ENCODE results near the gene GVQW3.

The GVQW3 gene

GRCh38 chr11:76380977-76381719, at the start of gene GVQW3, which contains the start of gene THAP12:
TSS of gene GVQW3 (plus strand) at chr11:76381323. CDS start at chr11:76381829, 506 bp downstream.
TSS of gene THAP12 (minus strand) at chr11:76381132. CDS start at chr11:76380836, 296 bp downstream.
- DNase-seq (ENCODE audit: low read depth) = peak; percentile 97

GRCh38 chr11:76334826-76335389, 46.2 kb upstream of the GVQW3 start:
- no peak for DNase-seq (ENCODE audit: low read depth)

DNA sequence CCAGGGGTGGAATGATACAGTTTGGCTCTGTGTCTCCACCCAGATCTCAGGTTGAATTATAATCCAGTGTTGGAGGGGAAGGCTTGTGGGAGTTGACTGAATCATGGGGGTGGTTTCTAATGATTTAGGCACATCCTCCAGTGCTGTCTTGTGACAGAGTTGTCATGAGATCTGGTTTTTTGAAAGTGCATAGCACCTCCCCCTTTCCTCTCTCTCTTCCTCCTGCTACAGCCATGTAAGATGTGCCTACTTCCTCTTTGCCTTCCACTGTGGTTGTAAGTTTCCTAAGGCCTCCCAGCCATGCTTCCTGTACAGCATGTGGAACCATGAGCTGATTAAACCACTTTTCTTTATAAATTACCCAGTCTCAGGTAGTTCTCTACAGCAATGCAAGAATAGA, 45.3 kb upstream of the GVQW3 start:
- no peak for DNase-seq (ENCODE audit: low read depth)

GRCh38 chr11:76336597-76336996, 44.5 kb upstream of the GVQW3 start:
- DNase-seq (ENCODE audit: low read depth) = no peak

- no peak for DNase-seq (ENCODE audit: low read depth)
Observed at GRCh38 chr11:76337469-76337868, 43.7 kb upstream of the GVQW3 start.

GRCh38 chr11:76337923-76338322, 43.2 kb upstream of the GVQW3 start:
- no peak for DNase-seq (ENCODE audit: low read depth)

- DNase-seq (ENCODE audit: low read depth) = no peak
Observed at GRCh38 chr11:76339221-76339620, 41.9 kb upstream of the GVQW3 start.

- DNase-seq (ENCODE audit: low read depth) = no peak
Observed at GRCh38 chr11:76347466-76347865, 33.7 kb upstream of the GVQW3 start.

GRCh38 chr11:76348348-76348747, 32.8 kb upstream of the GVQW3 start:
- no peak for DNase-seq (ENCODE audit: low read depth)

DNA sequence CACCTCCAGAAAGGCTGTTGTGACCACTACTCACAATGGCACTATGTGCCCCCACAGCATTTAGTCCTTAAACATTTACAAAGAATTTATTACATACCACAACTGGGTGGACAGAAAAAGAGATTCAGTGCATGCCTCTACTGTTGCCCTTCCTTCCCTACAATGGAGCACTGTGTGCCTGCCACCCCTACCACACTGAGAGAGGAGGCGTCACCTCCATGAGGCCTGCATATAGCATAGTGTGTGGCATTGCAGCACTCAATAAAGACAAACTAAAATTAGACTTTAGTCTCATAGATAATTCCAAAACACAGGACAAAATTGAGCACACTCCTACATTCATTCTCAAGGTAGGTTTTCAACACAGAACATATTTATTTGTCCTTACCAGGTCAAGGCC, 26.0 kb upstream of the GVQW3 start:
- DNase-seq (ENCODE audit: low read depth) = no peak

DNA sequence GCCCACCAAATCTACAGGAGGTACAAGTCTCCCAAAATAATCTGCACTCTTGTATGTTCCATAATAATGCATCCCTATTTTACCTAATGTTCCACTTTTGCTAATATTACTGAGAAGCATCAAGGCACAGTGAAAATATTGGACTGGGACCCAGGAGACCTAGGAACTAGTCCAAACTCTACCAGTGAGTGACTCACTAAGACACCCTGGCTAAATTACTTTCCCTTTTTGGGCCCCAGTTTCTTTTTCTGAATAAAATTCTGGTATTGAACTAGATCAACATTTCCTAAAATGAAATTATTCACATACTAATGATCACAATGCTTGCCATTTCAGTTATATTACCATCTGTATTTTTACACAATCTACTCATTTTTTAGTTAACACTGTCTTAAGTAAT, 19.7 kb upstream of the GVQW3 start:
- no peak for DNase-seq (ENCODE audit: low read depth)

DNA sequence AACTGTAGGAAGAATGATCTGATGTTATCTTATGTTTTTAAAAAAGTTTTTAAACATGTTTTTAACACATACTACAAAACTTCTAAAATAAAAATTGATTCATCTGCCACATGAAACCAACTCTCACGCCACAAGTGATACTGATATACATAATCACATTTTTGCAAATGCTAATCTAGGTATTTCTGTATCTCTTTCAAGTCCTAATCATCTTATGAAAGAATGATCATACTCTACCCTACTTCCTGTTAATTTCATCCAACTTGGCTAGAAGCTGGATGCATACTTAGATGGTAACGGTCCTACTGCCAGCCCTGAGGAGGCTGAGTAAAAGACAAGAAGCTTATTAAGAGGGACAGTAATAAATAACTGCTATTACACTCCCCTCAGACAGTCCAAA, 19.3 kb upstream of the GVQW3 start:
- DNase-seq (ENCODE audit: low read depth) = no peak

GRCh38 chr11:76362716-76363115, 18.4 kb upstream of the GVQW3 start:
- DNase-seq (ENCODE audit: low read depth) = no peak

DNA sequence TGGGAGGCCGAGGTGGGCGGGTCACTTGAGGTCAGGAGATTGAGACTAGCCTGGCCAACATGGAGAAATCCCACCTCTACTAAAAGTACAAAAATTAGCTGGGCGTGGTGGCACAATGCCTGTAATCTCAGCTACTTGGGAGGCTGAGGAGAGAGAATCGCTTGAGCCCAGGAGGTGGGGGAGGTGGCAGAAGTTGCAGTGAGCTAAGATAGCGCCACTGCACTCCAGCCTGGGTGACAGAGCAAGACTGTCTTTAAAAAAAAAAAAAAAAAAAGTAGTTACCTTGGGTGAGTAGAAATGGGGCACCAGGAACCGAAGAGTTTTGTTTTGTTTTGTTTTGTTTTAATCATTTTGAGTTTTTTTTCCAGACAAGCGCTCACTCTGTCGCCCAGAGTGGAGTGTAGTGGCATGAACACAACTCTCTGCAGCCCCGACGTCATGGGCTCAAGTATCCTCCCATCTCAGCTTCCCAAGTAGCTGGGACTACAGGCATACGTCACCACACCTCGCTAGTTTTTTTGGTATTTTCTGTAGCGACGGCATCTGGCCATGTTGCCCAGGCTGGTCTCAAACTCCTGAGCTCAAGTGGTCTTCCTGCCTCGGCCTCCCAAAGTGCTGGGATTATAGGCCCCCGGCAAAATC, 16.0 kb upstream of the GVQW3 start:
- DNase-seq (ENCODE audit: low read depth) = no peak

GRCh38 chr11:76368490-76368889, 12.6 kb upstream of the GVQW3 start:
- DNase-seq (ENCODE audit: low read depth) = no peak

DNA sequence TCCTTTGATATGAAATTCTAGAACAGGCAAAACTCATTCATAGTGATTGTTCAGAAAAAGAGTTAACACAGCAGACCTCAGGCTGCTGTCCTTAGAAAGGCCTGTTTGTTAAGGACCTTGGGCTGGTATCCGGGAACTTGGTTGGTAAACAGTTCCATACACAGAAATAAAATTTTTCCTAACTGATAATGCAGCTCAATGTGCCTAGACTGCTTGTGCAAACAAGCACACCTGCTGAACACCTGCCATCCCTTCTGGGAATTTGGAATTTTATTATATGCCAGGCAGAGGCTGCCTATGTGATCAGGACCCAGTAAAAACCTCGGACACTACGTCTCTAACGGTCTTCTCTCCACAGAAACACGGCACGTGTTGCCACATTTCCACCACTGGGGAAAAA, 11.7 kb upstream of the GVQW3 start:
- no peak for DNase-seq (ENCODE audit: low read depth)

- no peak for DNase-seq (ENCODE audit: low read depth)
Observed at GRCh38 chr11:76371170-76371569, 10.0 kb upstream of the GVQW3 start.

DNA sequence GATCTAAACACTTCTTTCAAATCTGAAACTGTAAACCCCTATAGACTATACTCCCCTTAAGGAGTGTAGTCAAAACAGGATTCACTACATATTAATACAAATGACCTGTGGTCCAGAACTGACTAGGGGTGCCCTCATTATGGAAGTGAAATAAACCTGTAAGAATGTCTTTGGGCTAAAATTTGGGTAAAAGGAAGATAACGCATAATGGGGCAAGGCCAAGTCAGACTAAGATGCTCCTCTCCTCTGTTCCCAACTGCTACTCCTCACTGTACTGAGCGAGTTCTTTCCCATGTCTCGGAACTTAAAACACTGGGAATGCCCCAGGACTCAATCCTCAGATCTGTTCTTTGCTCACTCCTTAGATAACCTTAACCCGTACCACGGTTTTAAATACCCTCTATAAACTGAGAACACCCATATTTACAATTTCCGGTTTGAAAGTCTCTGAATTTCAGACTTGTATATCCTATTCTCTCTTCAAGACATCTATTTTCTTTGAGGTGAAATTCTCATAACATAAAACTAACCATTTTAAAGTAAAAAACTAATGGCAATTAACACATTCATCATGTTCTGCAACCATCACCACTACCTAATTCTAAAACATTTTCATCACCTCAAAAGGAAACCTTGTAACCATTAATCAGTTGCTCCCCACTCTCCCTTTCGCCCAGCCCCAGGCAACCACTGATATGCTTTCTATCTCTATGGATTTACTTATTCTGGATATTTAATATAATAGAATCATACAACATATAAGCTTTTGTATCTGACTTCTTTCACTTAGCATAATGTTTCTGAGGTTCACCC, 4.2 kb upstream of the GVQW3 start:
- DNase-seq (ENCODE audit: low read depth) = no peak

- no peak for DNase-seq (ENCODE audit: low read depth)
Observed at GRCh38 chr11:76379807-76380158, 1.3 kb upstream of the GVQW3 start.

DNA sequence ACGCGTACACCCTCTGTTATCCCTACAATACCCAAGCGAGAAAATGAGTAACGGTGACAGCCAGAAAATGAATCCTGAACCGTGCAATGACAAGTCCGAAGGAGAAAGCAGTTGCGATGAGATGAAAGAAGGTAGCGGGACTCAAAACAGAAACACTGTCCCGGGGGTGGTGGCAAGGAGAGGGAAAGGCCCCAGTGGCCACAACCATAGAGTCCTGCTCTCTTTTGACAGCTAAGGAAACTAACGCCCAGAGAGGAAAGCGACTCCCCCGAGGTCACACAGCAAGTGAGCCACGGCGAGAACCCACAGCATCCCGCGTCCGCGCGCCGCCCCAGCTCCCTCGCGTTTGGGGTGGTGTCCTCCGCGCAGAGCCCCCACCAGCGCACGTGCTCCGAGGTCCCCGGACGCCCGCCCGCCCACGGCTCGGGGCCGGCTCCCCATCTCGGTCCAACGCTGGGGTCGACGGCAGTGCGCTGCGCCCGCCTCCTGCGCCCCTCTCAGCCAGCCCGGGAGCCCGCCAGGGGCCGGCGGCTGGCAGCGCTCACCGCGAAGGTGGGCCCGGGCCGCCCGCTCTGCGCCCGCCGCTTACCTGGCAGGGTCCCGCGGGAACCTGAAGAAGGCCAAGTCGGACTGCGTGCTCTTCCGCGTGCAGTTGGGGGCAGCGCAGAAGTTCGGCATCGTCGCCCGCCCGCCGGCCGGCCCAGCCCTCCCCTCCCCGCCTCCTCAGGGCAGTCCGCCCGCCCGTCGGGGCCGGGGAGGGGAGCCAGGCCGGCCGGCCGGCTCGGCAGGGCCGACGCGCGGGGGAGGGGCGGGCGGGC, 755 bp upstream of the GVQW3 start:
- DNase-seq (ENCODE audit: low read depth) = peak; percentile 21

GRCh38 chr11:76382209-76382608, 1.1 kb downstream of the GVQW3 start:
- DNase-seq (ENCODE audit: low read depth) = no peak

- DNase-seq (ENCODE audit: low read depth) = no peak
Observed at GRCh38 chr11:76385903-76386302, 4.8 kb downstream of the GVQW3 start.
